Stimulated activated naive CD8-positive, alpha-beta T cell treated with anti-CD3 and anti-CD28 coated beads, Interleukin-15, amount 100 ng/mL, for 72 hours (primary cell): ENCODE measurements around the gene LCP2.
A peak's percentile ranks its signal among the peaks of the same experiment; 100 is the strongest.

Source experiments
- ATAC-seq: fragments of 150-1000 bp; cut with Tn5 transposase; 2 replicates; pipeline ENCODE4 v1.10.0; 2021; ENCODE audit warnings: mild to moderate bottlenecking, moderate library complexity
- DNase-seq, 2 donors: peaks; one replicate each; pipeline ENCODE4 v3.0.0; 2021 to 2022
- H3K27ac Mint-ChIP-seq, 2 donors: one replicate each; pipeline ENCODE4 v1.8.0; 2022; ENCODE audit warnings: mild to moderate bottlenecking in 2 of 2, mixed read lengths in 2 of 2, moderate library complexity in 2 of 2
- H3K27me3 Mint-ChIP-seq: one replicate; pipeline ENCODE4 v1.8.0; 2022; ENCODE audit warnings: mixed read lengths
- H3K4me1 Mint-ChIP-seq: one replicate; pipeline ENCODE4 v1.8.0; 2022; ENCODE audit warnings: mild to moderate bottlenecking, mixed read lengths
- H3K4me3 Mint-ChIP-seq, 2 donors: one replicate each; pipeline ENCODE4 v1.8.0; 2022; ENCODE audit warnings: mild to moderate bottlenecking in 2 of 2, mixed read lengths in 2 of 2, moderate library complexity in 1 of 2
- H3K9me3 Mint-ChIP-seq, 2 donors: one replicate each; pipeline ENCODE4 v1.8.0; 2022; ENCODE audit warnings: mixed read lengths in 2 of 2

LCP2 gene

DNA sequence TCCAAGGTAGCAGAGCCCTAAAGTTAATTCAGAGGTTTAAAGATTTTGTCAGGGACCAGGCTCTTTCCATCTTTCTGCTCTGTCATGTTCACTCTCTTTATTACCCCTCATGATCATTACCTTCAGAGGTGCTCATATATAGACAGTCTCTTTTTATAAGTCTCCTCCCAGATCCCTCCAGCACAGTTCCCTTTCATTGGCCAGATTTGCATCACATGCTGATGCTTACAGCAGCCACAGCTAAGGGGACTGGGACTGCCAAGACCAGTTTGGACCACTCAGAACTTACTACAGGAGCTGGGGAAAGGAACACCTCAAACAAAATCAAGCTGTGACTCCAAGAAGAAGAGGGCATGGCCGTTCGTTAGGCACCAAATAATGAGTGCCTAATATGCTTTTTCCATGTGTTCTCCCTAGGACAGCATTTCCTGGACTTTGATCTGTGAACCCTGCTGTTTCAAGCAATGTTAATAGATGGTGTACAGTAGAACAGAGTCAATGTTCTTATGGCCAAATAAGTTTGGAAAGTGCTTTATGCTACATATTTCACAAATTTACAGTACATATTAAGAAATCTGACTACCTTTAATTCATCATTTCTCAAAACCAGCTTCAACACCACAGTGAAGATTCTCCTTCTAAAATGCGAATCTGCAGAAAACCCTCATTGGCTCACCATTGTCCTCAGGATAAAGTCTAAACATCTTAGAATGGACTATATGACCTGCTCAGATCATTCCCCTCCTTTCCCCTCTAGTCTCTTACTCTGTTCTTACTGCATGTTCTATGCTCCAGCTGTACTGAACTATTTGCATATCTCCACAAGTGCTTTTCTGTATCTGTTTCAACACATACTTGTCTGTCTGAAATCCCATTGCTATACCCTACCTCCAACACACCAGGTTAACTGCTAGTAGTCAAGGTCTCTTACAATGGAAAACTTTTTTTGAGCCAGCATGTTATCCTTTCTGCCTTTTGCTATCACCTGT is 61.4 kb downstream of the LCP2 start:
- no peak for ATAC-seq
- no peaks in the 10 kb centered on the region for H3K9me3 Mint-ChIP-seq
- H3K4me3 Mint-ChIP-seq, result no peak overlapping the region

DNA sequence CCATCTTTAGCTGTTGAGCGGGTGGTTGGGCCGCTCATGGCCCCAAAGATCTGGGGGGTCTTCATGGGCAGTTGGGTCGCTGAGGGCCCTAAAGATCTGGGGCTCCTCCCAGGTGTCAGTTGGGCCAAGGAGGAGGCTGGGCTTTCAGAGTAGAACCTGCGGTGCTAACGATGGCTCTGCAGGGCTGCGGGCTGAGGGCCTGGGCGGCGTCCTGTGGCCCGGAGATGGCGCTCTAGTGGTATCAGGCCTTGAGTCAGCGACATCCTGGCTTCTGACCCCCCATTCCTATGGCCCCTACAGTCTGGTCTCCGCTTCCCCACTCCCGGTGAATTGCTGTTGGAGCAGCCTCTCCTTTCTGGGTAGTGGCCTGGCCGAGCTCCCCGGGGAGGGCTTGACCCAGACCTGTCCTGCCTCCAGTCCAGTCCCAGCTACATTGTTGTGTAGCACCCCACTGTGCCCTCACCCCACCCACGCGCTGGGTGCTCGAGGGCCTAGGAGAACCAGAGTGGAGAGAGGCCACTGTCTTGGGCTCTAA is 64.2 kb downstream of the LCP2 start:
- no peak for DNase-seq
- ATAC-seq, result no peak
- Mint-ChIP-seq H3K4me1 (peaks cover 6% of the 10 kb centered on the region), H3K9me3 (no peaks in the 10 kb centered on the region), H3K27me3 (no peaks in the 10 kb centered on the region), H3K4me3 (no peak overlapping the region), H3K27ac (no peak overlapping the region)

More for the DNA sequence above, 61.4 kb downstream of the LCP2 start:
- no peak for DNase-seq
- Mint-ChIP-seq H3K4me1 (peaks cover 15% of the 10 kb centered on the region), H3K27ac (no peak overlapping the region), H3K27me3 (no peaks in the 10 kb centered on the region)

DNA sequence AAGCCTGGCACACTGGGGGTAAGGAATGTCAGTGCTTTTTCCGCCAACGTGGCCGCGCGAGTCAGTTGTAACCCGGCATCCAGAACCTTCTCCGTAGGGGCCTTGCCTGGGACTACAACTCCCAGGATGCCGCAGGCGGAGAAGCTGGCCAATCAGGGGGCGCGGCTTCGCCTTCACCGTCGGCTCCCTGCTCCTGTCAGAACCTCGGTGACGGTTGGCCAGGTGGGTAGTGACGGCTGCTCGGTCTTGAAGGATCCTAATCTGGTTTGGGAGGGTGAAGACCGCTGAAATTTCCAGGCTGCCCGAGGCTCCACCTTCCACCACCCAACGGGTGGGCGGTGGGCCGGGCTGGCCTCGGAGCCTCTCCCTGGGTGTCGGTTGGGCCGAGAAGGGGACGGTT is 64.8 kb downstream of the LCP2 start, which contains the start of gene C5orf58:
C5orf58 (plus strand) TSS at position 200 of the 400 bp plus-strand sequence. CDS start 1,992 bp downstream, outside the sequence.
- no peak within 1 kb of the TSS for H3K4me3 Mint-ChIP-seq
- no peak within 1 kb of the TSS for H3K27ac Mint-ChIP-seq
- H3K9me3 Mint-ChIP-seq, result no peaks in the 10 kb centered on the region
- DNase-seq (no peak), ATAC-seq (no peak)
- peaks cover 6% of the 10 kb centered on the region for H3K4me1 Mint-ChIP-seq
- H3K27me3 Mint-ChIP-seq, result no peaks in the 10 kb centered on the region

DNA sequence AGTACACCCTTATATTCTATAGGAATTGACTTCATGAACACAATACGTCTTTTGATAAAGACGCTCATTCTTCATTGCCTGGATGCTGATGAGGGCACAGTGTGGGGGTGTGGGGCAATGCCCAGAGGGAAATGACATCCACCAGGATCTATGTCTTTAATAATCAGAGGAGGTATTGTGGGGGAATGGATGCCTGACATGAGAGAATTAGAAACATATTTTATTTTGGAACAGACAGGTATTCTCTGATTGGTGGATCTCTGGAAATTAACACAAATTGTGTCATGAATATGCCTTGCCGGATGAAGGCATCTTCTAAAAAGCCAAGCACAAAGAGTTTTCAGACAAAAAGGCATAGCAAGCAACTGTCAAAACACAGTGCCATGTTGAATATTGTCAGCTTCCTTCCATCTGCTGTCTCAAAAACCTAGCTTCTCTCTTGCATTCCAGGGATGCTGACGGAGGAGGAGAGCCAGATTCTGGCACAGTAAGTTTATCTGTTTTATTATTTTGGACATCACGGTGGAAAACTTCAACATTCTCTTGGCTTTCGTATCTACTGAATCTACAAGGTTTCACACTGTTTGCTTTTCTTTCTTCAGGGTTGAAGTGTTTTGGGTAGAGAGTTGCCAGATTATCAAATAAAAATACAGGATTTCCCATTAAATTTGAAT is 68.7 kb downstream of the LCP2 start:
- Mint-ChIP-seq H3K4me3 (no peak overlapping the region), H3K4me1 (peaks cover 13% of the 10 kb centered on the region), H3K27ac (no peak overlapping the region), H3K9me3 (no peaks in the 10 kb centered on the region), H3K27me3 (no peaks in the 10 kb centered on the region)
- ATAC-seq (no peak), DNase-seq (no peak)

GRCh38 chr5:170226661-170227060 is 70.9 kb downstream of the LCP2 start:
- Mint-ChIP-seq H3K4me1 (peaks cover 13% of the 10 kb centered on the region), H3K27ac (no peak overlapping the region), H3K9me3 (no peaks in the 10 kb centered on the region), H3K27me3 (no peaks in the 10 kb centered on the region), H3K4me3 (no peak overlapping the region)
- DNase-seq (no peak), ATAC-seq (no peak)

DNA sequence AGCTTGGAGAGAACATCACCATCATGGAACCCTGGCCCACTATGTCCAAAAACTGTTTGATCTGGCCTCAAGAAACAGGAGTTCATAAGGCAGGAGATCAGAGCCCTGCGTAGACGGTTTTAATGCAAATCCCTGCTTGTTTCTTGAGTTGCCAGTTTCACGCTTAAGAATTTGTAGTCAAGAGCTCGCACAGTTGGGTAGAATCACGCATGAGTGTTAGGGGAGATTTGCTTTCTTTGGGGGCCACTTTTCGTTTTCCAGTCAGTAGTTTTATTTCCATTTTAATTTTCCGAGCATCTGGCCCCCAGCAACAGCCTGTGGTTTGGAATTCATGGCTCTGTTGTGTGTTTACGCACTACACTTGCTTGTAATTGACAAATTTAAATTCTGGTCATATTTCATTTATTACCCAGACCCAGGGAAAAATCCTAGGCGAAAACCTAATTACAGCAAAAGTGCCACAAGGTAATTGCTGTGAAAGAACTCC is 71.4 kb downstream of the LCP2 start:
- Mint-ChIP-seq H3K4me1 (peaks cover 13% of the 10 kb centered on the region), H3K9me3 (no peaks in the 10 kb centered on the region), H3K4me3 (no peak overlapping the region), H3K27ac (no peak overlapping the region), H3K27me3 (no peaks in the 10 kb centered on the region)
- ATAC-seq, result no peak
- no peak for DNase-seq

DNA sequence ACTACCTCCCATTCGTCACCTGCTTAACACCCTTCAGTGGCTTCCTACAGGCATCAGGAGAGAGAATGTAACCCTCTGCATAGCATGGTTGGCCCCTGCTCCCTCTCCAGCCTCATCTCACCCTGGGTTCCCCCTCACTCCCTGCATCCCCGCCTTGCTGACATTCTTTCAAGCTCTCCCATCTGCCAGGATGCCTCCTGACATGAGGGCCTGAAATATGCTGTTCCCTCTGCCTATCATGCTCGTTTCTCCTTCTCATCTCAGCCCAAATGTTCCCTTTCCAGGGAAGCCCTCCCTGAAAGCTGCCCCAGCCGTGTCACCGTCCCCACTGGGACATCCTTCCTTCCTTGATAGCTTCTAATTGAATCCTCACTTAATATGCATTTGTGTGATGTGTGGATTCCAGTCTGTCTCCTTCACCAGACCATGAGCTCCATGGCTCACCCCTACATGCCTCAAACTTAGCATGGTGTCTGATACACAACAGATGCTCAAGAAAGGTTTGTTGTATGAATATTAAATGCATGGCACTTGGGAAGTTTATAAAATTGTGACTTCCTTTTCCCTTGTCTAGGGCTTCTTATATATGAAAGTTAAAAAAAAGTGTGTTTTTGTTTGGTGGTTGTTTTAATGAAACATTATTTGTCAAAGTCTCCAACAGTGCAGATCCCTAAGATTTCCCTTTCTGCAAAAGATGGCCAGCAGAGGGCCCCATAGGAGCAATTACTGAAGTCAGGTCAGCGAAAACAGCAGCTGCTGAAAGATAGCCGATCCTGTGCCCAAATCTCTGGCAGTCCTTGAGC is 72.0 kb downstream of the LCP2 start:
- H3K27me3 Mint-ChIP-seq, result no peaks in the 10 kb centered on the region
- H3K9me3 Mint-ChIP-seq, result no peaks in the 10 kb centered on the region

DNA sequence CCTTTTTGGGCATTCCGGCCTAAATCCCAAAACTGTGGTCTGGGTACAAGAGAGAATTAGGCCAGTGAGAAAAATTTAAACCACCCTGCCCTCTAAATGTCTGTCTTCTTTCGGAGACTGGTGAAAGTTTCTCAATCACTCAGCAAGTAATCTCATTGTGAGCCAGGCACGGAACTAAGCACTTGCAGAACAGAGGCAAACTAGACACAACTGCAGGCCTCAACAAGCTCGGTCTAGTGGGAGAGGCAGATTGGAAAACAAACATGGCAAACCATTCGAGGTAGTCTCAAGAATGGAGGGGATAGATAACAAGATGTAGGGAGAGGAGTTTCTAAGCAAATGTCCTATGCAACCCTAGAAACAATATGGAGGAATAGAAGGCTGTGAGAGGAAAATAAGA is 73.7 kb downstream of the LCP2 start:
- DNase-seq, result no peak
- Mint-ChIP-seq H3K9me3 (no peaks in the 10 kb centered on the region), H3K4me1 (peaks cover 13% of the 10 kb centered on the region), H3K27ac (no peak overlapping the region), H3K4me3 (no peak overlapping the region), H3K27me3 (no peaks in the 10 kb centered on the region)
- ATAC-seq, result no peak

More for the DNA sequence above, 72.0 kb downstream of the LCP2 start:
- H3K4me3 Mint-ChIP-seq, result no peak overlapping the region
- ATAC-seq, result peak; percentile 78
- peak overlapping the region in 1 of 2 donors; percentile 90 for H3K27ac Mint-ChIP-seq
- peaks cover 13% of the 10 kb centered on the region for H3K4me1 Mint-ChIP-seq
- peak; percentile 62 to 71 for DNase-seq

DNA sequence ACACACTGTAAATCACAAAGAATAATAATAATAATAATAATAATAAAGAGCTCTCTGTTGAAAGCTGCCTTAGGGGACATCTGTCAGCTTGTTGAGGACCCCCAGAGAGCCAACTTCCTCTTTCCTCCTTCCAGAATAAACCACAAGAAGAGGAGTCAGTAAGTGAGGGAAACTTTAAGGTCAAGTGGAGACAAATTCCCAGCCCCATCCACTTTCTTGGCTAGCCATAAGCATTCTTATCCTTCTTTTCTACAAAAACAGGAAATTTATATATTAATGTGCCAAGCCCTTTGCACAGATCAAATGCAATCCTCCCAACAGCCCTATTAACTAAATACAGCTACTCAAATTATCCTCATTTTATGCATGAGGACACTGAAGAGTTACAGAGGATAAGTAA is 74.2 kb downstream of the LCP2 start:
- Mint-ChIP-seq H3K9me3 (no peaks in the 10 kb centered on the region), H3K27ac (no peak overlapping the region), H3K27me3 (no peaks in the 10 kb centered on the region), H3K4me1 (peaks cover 13% of the 10 kb centered on the region), H3K4me3 (no peak overlapping the region)
- DNase-seq (no peak), ATAC-seq (no peak)

GRCh38 chr5:170221327-170221741 is 76.2 kb downstream of the LCP2 start:
- H3K9me3 Mint-ChIP-seq, result no peaks in the 10 kb centered on the region
- H3K27me3 Mint-ChIP-seq, result no peaks in the 10 kb centered on the region
- no peak overlapping the region for H3K27ac Mint-ChIP-seq
- DNase-seq (no peak), ATAC-seq (no peak)
- H3K4me1 Mint-ChIP-seq, result peaks cover 4% of the 10 kb centered on the region
- H3K4me3 Mint-ChIP-seq, result no peak overlapping the region

GRCh38 chr5:170220191-170220590 is 77.4 kb downstream of the LCP2 start:
- no peak for DNase-seq
- Mint-ChIP-seq H3K9me3 (no peaks in the 10 kb centered on the region), H3K4me1 (no peaks in the 10 kb centered on the region), H3K4me3 (no peak overlapping the region), H3K27ac (no peak overlapping the region), H3K27me3 (no peaks in the 10 kb centered on the region)
- no peak for ATAC-seq

- no peaks in the 10 kb centered on the region for H3K4me1 Mint-ChIP-seq
- no peak overlapping the region for H3K27ac Mint-ChIP-seq
- H3K9me3 Mint-ChIP-seq, result no peaks in the 10 kb centered on the region
- no peaks in the 10 kb centered on the region for H3K27me3 Mint-ChIP-seq
- no peak for ATAC-seq
- DNase-seq, result no peak
- no peak overlapping the region for H3K4me3 Mint-ChIP-seq
These were observed 78.0 kb downstream of the LCP2 start for GRCh38 chr5:170219615-170220014.

DNA sequence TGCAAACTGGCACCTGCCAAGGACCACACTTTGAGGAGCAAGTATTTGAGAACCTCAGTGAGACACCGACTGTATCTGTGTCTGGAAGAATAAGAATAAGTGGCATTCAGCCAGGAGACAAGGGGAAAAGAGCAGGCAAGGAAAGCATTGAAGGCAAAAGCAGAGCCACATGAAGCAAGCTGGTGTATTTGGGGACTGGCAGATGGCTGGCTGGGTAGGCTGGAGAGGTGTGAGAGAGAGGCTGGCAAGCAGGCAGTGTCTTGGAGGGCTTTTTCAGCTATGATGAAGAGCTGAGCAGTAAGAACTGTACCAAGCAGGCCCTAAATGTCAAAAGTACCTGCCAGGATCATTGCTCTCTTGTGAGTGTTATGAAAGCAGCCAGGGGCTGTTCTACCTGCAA is 78.9 kb downstream of the LCP2 start:
- Mint-ChIP-seq H3K27me3 (no peaks in the 10 kb centered on the region), H3K4me1 (no peaks in the 10 kb centered on the region), H3K4me3 (no peak overlapping the region), H3K27ac (no peak overlapping the region), H3K9me3 (no peaks in the 10 kb centered on the region)
- ATAC-seq (no peak), DNase-seq (no peak)

DNA sequence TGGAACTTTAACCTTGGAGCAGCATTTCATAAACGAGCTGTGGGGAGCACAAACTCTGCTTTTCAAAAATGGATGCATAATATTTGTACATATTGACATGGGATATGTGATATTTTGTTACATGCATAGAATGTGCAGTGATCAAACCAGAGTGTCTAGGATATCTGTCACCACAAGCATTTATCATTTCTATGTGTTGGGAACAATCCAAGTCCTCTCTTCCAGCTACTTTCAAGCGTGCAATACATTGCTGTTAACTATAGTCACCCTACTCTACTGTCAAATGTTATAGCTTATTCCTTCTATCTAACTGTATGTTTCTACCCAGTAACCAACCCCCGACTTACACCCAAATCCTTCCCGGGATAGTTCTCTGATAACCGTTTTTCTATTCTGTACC is 79.7 kb downstream of the LCP2 start:
- Mint-ChIP-seq H3K4me3 (no peak overlapping the region), H3K9me3 (no peaks in the 10 kb centered on the region), H3K4me1 (no peaks in the 10 kb centered on the region), H3K27me3 (no peaks in the 10 kb centered on the region), H3K27ac (no peak overlapping the region)
- DNase-seq (no peak), ATAC-seq (no peak)

- H3K27ac Mint-ChIP-seq, result no peak overlapping the region
- H3K4me3 Mint-ChIP-seq, result no peak overlapping the region
- peaks cover 5% of the 10 kb centered on the region for H3K27me3 Mint-ChIP-seq
- ATAC-seq, result no peak
- no peaks in the 10 kb centered on the region for H3K4me1 Mint-ChIP-seq
- no peaks in the 10 kb centered on the region for H3K9me3 Mint-ChIP-seq
- DNase-seq, result no peak
These were observed 81.2 kb downstream of the LCP2 start for GRCh38 chr5:170216257-170216864.
